HEK293 (cell line): ENCODE measurements around the gene RPL10.

Experiments
- CTCF ChIA-PET: fragments of 350-600 bp; formaldehyde crosslinking; extraction: SDS; loops from one replicate; lab custom pipeline; 2021; ENCODE audit warnings: antibody characterized with exemption; lab: Yijun Ruan, JAX
- POLR2A ChIA-PET: fragments of 300-600 bp; formaldehyde crosslinking; extraction: SDS; loops from one replicate; lab custom pipeline; 2020; ENCODE audit warnings: antibody characterized with exemption, inconsistent platforms; lab: Yijun Ruan, JAX
- H3K27ac ChIP-seq: fragments of 200-500 bp; sonication (Bioruptor generic); 2 replicates; pipeline ENCODE4 v1.5.1; 2014; ENCODE audit warnings: low read depth, low read length, control low read depth, inconsistent platforms; ENCODE audit errors: extremely low read depth
- H3K36me3 ChIP-seq, 2 experiments: fragments of 200-500 bp in 1 of 2; sonication (Bioruptor generic) in 1 of 2; 1 replicate in 1 of 2; 2 replicates in 1 of 2; pipeline ENCODE4 v1.5.1; 2014 to 2017; ENCODE audit warnings: inconsistent platforms in 2 of 2, low read length in 2 of 2; ENCODE audit not compliant: control insufficient read depth in 2 of 2, insufficient read depth in 1 of 2
- H3K4me1 ChIP-seq: fragments of 200-500 bp; sonication (Bioruptor generic); 2 replicates; pipeline ENCODE4 v1.5.1; 2014; ENCODE audit warnings: mild to moderate bottlenecking, low read length, inconsistent platforms; ENCODE audit not compliant: control insufficient read depth, insufficient read depth
- H3K4me3 ChIP-seq: 2 replicates; pipeline ENCODE4 v1.5.1; 2011; ENCODE audit warnings: low read depth, mild to moderate bottlenecking, control low read depth, low read length, moderate library complexity
- H3K9me3 ChIP-seq: fragments of 200-500 bp; sonication (Bioruptor generic); 2 replicates; pipeline ENCODE4 v1.5.1; 2014; ENCODE audit warnings: low read depth, low read length, inconsistent platforms; ENCODE audit not compliant: control insufficient read depth, insufficient read depth
- ATF2 ChIP-seq: fragments of 450-650 bp; formaldehyde crosslinking; IDR thresholded peaks from 2 replicates; pipeline ENCODE4 v1.5.1; 2016; ENCODE audit warnings: missing biosample characterization, missing genetic modification characterization, low read depth
- CTCF ChIP-seq: fragments of 450-650 bp; formaldehyde crosslinking; IDR thresholded peaks from 2 replicates; pipeline ENCODE4 v1.5.1; 2016; ENCODE audit warnings: missing biosample characterization, missing genetic modification characterization
- GLIS1 ChIP-seq: fragments of 450-650 bp; formaldehyde crosslinking; IDR thresholded peaks from 2 replicates; pipeline ENCODE4 v1.5.1; 2016; ENCODE audit warnings: missing biosample characterization, missing genetic modification characterization
- HIC1 ChIP-seq: fragments of 450-650 bp; formaldehyde crosslinking; IDR thresholded peaks from 2 replicates; pipeline ENCODE4 v1.5.1; 2016; ENCODE audit warnings: missing biosample characterization, missing genetic modification characterization
- KLF8 ChIP-seq: fragments of 450-650 bp; formaldehyde crosslinking; IDR thresholded peaks from 2 replicates; pipeline ENCODE4 v1.5.1; 2016; ENCODE audit warnings: missing biosample characterization, missing genetic modification characterization
- REST ChIP-seq: fragments of 450-650 bp; formaldehyde crosslinking; IDR thresholded peaks from 2 replicates; pipeline ENCODE4 v1.5.1; 2016; ENCODE audit warnings: missing biosample characterization, missing genetic modification characterization
- SALL2 ChIP-seq: fragments of 450-650 bp; formaldehyde crosslinking; IDR thresholded peaks from 2 replicates; pipeline ENCODE4 v1.5.0; 2017; ENCODE audit warnings: missing biosample characterization, mild to moderate bottlenecking, missing genetic modification characterization, borderline replicate concordance
- WT1 ChIP-seq: fragments of 450-650 bp; formaldehyde crosslinking; IDR thresholded peaks from 2 replicates; pipeline ENCODE4 v1.5.1; 2016; ENCODE audit warnings: missing biosample characterization, missing genetic modification characterization
- ZBTB21 ChIP-seq: fragments of 450-650 bp; formaldehyde crosslinking; IDR thresholded peaks from 2 replicates; pipeline ENCODE4 v1.5.1; 2017; ENCODE audit warnings: missing biosample characterization, missing genetic modification characterization
- ZIC2 ChIP-seq: fragments of 450-650 bp; formaldehyde crosslinking; IDR thresholded peaks from 2 replicates; pipeline ENCODE4 v1.5.1; 2016; ENCODE audit warnings: missing biosample characterization, missing genetic modification characterization
- ZNF157 ChIP-seq: fragments of 450-650 bp; formaldehyde crosslinking; IDR thresholded peaks from 2 replicates; pipeline ENCODE4 v1.5.1; 2016; ENCODE audit warnings: missing biosample characterization, missing genetic modification characterization
- ZNF239 ChIP-seq: fragments of 450-650 bp; formaldehyde crosslinking; IDR thresholded peaks from 2 replicates; pipeline ENCODE4 v1.5.1; 2016; ENCODE audit warnings: missing biosample characterization, missing genetic modification characterization
- ZNF24 ChIP-seq: fragments of 450-650 bp; formaldehyde crosslinking; IDR thresholded peaks from 2 replicates; pipeline ENCODE4 v1.5.1; 2016; ENCODE audit warnings: missing biosample characterization, missing genetic modification characterization
- ZNF248 ChIP-seq: fragments of 450-650 bp; formaldehyde crosslinking; IDR thresholded peaks from 2 replicates; pipeline ENCODE4 v1.5.1; 2017; ENCODE audit warnings: missing biosample characterization, missing genetic modification characterization
- ZNF362 ChIP-seq: fragments of 450-650 bp; formaldehyde crosslinking; IDR thresholded peaks from 2 replicates; pipeline ENCODE4 v1.5.1; 2016; ENCODE audit warnings: missing biosample characterization, missing genetic modification characterization
- ZNF391 ChIP-seq: fragments of 450-650 bp; formaldehyde crosslinking; IDR thresholded peaks from 2 replicates; pipeline ENCODE4 v1.5.1; 2016; ENCODE audit warnings: low read depth, missing biosample characterization, missing genetic modification characterization, borderline replicate concordance
- ZNF394 ChIP-seq: fragments of 450-650 bp; formaldehyde crosslinking; IDR thresholded peaks from 2 replicates; pipeline ENCODE4 v1.5.1; 2016; ENCODE audit warnings: missing biosample characterization, missing genetic modification characterization, mild to moderate bottlenecking, moderate library complexity, borderline replicate concordance
- ZNF433 ChIP-seq: fragments of 450-650 bp; formaldehyde crosslinking; IDR thresholded peaks from 2 replicates; pipeline ENCODE4 v1.5.1; 2016; ENCODE audit warnings: missing biosample characterization, missing genetic modification characterization, low read depth
- ZNF580 ChIP-seq: fragments of 450-650 bp; formaldehyde crosslinking; IDR thresholded peaks from 2 replicates; pipeline ENCODE4 v1.5.1; 2016; ENCODE audit warnings: missing biosample characterization, missing genetic modification characterization
- ZNF704 ChIP-seq: fragments of 450-650 bp; formaldehyde crosslinking; IDR thresholded peaks from 2 replicates; pipeline ENCODE4 v1.5.1; 2016; ENCODE audit warnings: missing biosample characterization, missing genetic modification characterization
- ZNF791 ChIP-seq: fragments of 450-650 bp; formaldehyde crosslinking; IDR thresholded peaks from 2 replicates; pipeline ENCODE4 v1.5.1; 2016; ENCODE audit warnings: missing biosample characterization, missing genetic modification characterization
- ZNF843 ChIP-seq: fragments of 450-650 bp; formaldehyde crosslinking; IDR thresholded peaks from 2 replicates; pipeline ENCODE4 v1.5.1; 2016; ENCODE audit warnings: missing biosample characterization, missing genetic modification characterization

RPL10 gene

GRCh38 chrX:154374313-154375155, 23.6 kb upstream of the RPL10 start, which contains the start of gene FLNA (continued):
- TF ChIP-seq CTCF (tag by site-specific recombination) (peak; percentile 38; the same call in 1 of the 2 replicates), ATF2 (no peak), ZNF248 (tag by site-specific recombination) (no peak)

- H3K9me3 ChIP-seq, result no peaks in the 10 kb centered on the region
- H3K4me1 ChIP-seq, result peaks cover 15% of the 10 kb centered on the region
- peaks cover 0 to 5% of the 10 kb centered on the region in 2 experiments; a peak in 1 of 3 replicates for H3K36me3 ChIP-seq
- CTCF ChIA-PET, result interaction anchor here (1.2 to 3.8 kb wide), 3 partner anchors 152 to 361 kb away, joined by 3 to 29 read pairs (median 4); no protein-coding TSS in a partner anchor
- POLR2A ChIA-PET, result interaction anchor here (1.4 to 2.4 kb wide), 2 partner anchors 8 to 10 kb away, joined by 3 to 19 read pairs; no protein-coding TSS in a partner anchor
- H3K4me3 ChIP-seq, result no peak overlapping the region; the same call in 1 of the 2 replicates
- H3K27ac ChIP-seq, result peak overlapping the region; percentile 66
- TF ChIP-seq ZNF843 (tag by site-specific recombination) (no peak), ZIC2 (0 out of 2 replicates have a peak, but pooled peaks have one; percentile 33), GLIS1 (tag by site-specific recombination) (no peak), ZNF580 (tag by site-specific recombination) (no peak), HIC1 (tag by site-specific recombination) (peak; percentile 56; the same call in 1 of the 2 replicates), KLF8 (tag by site-specific recombination) (no peak), ZNF391 (tag by site-specific recombination) (no peak), ZNF157 (tag by site-specific recombination) (no peak), SALL2 (no peak), ZBTB21 (tag by site-specific recombination) (no peak), WT1 (0 out of 2 replicates have a peak, but pooled peaks have one; percentile 15), ZNF24 (tag by site-specific recombination) (no peak), ZNF362 (no peak), ZNF239 (tag by site-specific recombination) (no peak), REST (tag by site-specific recombination) (no peak), ZNF704 (no peak), ZNF394 (no peak), ZNF433 (tag by site-specific recombination) (no peak), ZNF791 (tag by site-specific recombination) (no peak)
Measured at GRCh38 chrX:154375156-154375504, 23.0 kb upstream of the RPL10 start.
